Measurements from ENCODE around the gene PCF11. TPM values are rescaled to one million over a fixed set of nuclear protein-coding genes. Genes with fewer than 3 reads are reported as not detected.
A peak's percentile ranks its signal among the peaks of the same experiment; 100 is the strongest.

The PCF11 gene
- total and polyA plus RNA-seq, 2 of the 13 experiments (the other 11 are each of a cell fraction or from before 2014, with no cell fraction given) = 40.3 to 47.7 TPM

- TF ChIP-seq UBTF (CRISPR knock-in tag; IDR thresholded peaks at IDR 0.05) = no peak
- TF ChIP-seq TBX3 (IDR thresholded peaks at IDR 0.05; ENCODE audit: borderline replicate concordance) = no peak
- TF ChIP-seq CENPX (CRISPR knock-in tag; IDR thresholded peaks at IDR 0.05) = no peak
- TF ChIP-seq ZNF512B (CRISPR knock-in tag; IDR thresholded peaks at IDR 0.05; ENCODE audit: borderline replicate concordance) = no peak
- no peak; the same call in 1 of the 2 replicates for TF ChIP-seq ZBTB14 (CRISPR knock-in tag; IDR thresholded peaks at IDR 0.05)
- no peak for TF ChIP-seq ZBTB8A (CRISPR knock-in tag; IDR thresholded peaks at IDR 0.05; ENCODE audit: borderline replicate concordance, low read depth)
- TF ChIP-seq AKAP8 (CRISPR knock-in tag; IDR thresholded peaks at IDR 0.05) = no peak
- TF ChIP-seq BATF2 (CRISPR knock-in tag; IDR thresholded peaks at IDR 0.05) = no peak
- no peak for TF ChIP-seq MLLT10 (CRISPR knock-in tag; IDR thresholded peaks at IDR 0.05)
- peak; percentile 96 for TF ChIP-seq PHF8 (CRISPR knock-in tag; IDR thresholded peaks at IDR 0.05)
- TF ChIP-seq KAT8 (CRISPR knock-in tag; IDR thresholded peaks at IDR 0.05) = peak; percentile 97
- peak; percentile 51 for TF ChIP-seq ZNF256 (CRISPR knock-in tag; conservative IDR thresholded peaks at IDR 0.05)
- no peak for TF ChIP-seq RAD51 (IDR thresholded peaks at IDR 0.05; ENCODE audit: borderline replicate concordance)
- TF ChIP-seq E2F1 (CRISPR knock-in tag; IDR thresholded peaks at IDR 0.05) = no peak
- TF ChIP-seq NPAS2 (CRISPR knock-in tag; IDR thresholded peaks at IDR 0.05; ENCODE audit: borderline replicate concordance) = no peak
- TF ChIP-seq RFX5 (IDR thresholded peaks at IDR 0.05; ENCODE audit: low read depth, low read length) = no peak
- no peak; the same call in 1 of the 2 replicates for TF ChIP-seq BHLHE40 (IDR thresholded peaks at IDR 0.05; ENCODE audit: low read length)
- no peak for TF ChIP-seq ZBTB43 (CRISPR knock-in tag; conservative IDR thresholded peaks at IDR 0.05)
- TF ChIP-seq ZNF350 (CRISPR knock-in tag; IDR thresholded peaks at IDR 0.05; ENCODE audit: borderline replicate concordance, low read depth) = peak; percentile 34; the same call in 1 of the 2 replicates
Measured at GRCh38 chr11:83193315-83194280, 36.7 kb downstream of the PCF11 start, which contains the start of gene ANKRD42 (continued).
